ENCODE data around the gene HCK.

HCK gene

DNA sequence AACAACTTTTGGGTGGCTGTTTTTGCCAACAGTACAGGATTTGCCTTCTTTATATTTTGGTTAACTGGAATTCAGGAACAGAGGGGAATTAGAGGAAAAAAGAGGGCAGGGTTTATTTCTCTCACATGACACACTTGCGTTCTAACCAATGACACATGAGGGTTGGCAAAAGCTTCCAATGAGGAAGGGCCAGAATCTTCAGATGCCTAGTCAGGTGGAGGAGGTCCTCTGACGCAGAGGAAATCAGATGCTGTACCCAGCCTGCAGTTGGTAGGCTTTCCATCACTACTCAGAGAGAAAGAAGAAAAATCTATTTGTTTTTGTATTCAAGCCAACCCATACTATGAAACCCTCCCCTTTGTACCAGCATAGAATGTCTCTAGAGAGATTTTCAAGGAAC is 78.3 kb downstream of the HCK start:
- no peak for DNase-seq (ENCODE audit: low spot score)

DNA sequence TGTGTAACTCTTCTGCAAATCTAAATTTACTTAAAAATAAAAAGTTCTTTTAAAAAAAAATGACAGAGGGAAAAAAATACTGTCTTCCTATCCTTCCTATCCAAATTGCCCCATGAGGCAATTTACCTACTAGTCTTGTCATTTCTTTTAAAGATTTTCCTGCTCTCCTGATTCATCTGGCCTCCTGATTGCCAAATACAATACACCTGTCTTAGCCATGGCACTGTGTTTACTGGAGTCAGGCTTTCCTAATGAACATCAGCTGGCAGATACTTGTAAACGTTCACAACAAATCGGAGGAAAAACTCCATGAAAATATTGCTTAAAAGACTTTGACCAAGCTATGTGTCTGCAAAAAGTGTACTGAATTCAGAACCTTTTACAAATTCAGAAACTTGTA is 78.9 kb downstream of the HCK start:
- DNase-seq (ENCODE audit: low spot score), result no peak

DNA sequence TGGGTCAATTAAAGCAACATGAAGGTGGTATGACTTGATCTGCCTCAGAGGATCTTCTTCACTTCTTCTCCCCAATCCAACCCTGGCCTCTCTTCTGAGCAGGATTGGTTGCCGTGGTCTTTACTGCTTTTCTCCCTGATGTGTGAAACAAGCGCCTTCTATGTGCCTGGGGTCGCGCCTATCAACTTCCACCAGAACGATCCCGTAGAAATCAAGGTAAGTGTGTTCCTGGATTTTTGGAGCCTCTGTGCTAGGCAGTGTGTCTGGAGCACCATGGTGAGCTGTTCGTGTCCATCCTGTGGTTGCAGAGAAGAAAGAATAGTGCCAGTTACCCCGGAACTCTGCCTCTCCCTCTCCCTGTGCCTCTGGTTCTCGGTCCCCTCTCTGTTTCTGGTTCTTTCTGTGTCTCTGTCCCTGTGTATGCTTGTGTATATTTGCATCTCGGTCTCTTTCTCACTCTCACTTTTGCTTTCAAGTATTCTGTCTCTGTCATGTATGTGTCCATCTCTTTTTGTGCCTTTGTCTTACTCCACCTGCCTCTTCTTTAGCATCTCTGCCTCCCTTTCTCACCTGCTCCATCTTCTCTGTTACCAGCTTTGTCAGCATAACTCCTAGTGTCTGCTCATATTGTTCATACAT is 81.0 kb downstream of the HCK start:
- DNase-seq (ENCODE audit: low spot score), result no peak

DNA sequence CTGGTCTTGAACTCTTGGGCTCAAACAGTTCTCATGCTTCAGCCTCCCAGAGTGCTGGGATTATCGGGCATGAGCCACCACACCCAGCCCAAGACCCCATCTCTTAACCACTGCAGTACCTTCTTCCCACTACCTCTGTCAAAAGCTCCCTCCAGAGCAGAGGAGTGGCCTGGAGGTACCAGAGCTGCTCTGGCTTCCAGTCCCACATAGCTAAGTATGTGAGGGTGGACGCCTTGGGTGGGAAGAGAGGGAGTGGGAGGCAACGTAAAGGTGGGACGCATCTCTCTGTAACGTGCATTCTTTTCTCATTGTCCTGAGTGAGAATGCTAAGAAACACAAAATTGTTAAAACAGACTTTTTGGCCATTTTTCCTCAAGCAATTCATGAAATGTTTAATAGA is 82.0 kb downstream of the HCK start:
- no peak for DNase-seq (ENCODE audit: low spot score)

DNA sequence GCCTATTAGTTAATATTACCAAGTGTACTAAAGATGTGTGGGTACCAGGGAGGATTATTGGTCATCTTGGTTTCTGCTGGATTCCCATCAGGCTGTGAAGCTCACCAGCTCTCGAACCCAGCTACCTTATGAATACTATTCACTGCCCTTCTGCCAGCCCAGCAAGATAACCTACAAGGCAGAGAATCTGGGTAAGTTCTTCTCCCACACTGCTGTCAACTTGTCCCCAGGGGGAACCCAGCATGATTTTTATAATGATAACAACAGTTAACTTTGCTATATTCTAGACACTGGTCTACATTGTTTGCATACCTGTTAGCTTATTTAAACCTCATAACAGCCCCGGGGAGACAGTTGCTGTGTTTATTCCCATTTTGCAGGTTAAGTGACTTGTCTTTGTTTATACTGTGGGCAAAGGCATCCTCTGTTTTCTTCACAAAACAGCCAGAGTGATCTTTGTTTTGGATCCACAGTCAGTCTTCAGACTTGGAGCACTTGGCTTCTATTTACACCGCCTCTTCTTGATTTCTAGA is 84.0 kb downstream of the HCK start:
- no peak for DNase-seq (ENCODE audit: low spot score)

DNA sequence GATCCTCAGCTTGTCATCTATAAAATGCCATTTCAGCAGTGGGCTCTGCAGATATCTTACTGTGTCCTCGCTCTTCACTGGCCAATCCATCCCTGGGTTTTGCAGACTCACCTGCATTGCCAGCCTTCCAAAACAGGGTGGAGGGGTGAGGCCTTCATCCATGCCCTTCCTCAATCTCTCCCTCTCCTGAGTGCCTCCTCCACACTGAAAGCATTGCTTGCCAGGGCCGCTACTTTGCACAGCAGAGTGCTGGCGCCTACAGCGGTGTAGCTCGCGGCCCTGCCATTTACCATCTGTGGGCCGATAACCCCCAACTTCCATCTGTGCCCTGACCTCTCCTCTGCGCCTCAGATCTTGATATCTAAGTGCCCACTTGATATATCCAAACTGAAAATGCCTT is 86.9 kb downstream of the HCK start:
- DNase-seq (ENCODE audit: low spot score), result no peak

DNA sequence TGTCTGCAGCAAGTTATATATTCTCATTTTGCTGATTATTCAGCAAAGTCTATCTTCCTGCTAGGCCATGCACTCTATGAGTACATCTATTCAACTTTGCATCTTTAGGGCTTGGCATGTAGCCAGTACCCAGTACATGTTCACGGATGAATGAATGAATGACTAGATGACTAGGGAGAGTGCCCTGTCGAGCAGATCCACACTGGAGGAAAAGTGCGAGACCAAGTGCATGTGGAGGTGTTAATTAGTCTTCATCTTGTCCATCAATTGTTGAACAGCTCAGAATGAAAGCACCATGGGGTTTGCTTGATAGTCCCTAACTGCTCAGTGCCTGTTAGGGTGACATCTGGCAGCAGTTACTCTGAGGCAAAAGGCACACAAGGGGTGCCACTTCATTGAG is 87.9 kb downstream of the HCK start:
- DNase-seq (ENCODE audit: low spot score), result no peak

DNA sequence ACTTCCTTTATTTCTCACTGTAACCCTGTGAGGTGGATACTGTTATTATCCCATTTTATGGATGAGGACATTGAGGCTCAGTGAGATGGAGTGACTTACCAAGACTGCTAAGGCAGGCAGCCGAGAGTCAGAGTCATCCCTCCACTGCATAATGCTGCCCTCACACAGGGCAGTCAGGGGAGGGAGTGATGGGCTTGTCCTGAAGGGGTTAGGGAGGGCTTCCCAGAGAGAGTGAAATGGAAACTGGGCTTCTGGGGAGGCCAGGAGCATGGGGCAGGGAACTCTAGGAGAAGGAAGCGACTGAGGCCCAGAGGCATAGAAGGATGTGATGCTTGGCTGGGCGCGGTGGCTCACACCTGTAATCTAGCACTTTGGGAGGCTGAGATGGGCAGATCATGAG is 88.6 kb downstream of the HCK start:
- no peak for DNase-seq (ENCODE audit: low spot score)

DNA sequence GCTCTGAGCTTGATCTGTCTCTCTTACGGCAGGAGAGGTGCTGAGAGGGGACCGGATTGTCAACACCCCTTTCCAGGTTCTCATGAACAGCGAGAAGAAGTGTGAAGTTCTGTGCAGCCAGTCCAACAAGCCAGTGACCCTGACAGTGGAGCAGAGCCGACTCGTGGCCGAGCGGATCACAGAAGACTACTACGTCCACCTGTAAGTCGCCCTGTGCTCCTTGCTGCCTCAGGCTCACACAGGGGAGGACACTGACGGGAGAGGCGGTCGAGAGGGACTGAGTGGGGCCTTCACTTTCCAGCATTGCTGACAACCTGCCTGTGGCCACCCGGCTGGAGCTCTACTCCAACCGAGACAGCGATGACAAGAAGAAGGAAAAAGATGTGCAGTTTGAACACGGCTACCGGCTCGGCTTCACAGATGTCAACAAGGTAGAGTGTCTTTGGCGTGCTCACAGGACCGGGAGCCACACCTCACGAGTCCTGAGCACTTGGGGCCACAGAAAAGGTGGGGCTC is 89.5 kb downstream of the HCK start:
- no peak for DNase-seq (ENCODE audit: low spot score)

DNA sequence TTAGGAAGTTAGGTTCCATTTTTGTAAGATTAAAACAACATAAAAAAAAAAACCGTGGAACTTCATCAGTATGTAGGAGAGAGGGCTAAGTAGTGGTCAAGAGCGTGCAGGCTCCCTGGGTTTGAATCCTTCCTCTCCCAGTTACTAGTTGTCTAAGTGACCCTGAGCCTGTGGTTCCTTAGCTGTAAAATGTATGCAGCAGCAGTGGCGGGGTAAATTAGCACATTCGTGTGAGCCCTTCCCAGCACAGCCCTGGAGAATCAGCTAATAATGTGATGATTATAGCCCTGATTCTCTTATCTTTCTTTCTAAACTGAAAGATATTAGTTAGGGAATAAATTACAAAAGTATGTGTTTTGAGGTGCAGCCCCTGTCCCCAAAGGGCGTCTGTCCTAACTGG is 90.0 kb downstream of the HCK start:
- no peak for DNase-seq (ENCODE audit: low spot score)

DNA sequence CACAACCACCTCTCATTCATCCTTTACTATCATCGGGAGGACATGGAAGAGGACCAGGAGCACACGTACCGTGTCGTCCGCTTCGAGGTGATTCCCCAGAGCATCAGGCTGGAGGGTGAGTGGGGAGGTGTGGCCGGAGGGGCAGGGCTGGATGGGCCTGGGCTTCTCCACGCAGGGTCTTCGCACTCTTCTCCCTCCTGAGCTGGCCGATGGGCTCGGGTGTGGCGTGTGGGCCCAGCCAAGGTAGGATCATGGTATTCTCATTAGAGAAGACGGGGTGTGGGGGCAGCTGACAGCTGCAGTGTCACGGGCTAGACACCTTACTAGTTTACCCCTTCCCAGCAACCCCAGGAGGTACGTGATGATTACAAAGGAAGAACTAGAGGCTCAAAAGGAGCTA is 90.9 kb downstream of the HCK start:
- no peak for DNase-seq (ENCODE audit: low spot score)

DNA sequence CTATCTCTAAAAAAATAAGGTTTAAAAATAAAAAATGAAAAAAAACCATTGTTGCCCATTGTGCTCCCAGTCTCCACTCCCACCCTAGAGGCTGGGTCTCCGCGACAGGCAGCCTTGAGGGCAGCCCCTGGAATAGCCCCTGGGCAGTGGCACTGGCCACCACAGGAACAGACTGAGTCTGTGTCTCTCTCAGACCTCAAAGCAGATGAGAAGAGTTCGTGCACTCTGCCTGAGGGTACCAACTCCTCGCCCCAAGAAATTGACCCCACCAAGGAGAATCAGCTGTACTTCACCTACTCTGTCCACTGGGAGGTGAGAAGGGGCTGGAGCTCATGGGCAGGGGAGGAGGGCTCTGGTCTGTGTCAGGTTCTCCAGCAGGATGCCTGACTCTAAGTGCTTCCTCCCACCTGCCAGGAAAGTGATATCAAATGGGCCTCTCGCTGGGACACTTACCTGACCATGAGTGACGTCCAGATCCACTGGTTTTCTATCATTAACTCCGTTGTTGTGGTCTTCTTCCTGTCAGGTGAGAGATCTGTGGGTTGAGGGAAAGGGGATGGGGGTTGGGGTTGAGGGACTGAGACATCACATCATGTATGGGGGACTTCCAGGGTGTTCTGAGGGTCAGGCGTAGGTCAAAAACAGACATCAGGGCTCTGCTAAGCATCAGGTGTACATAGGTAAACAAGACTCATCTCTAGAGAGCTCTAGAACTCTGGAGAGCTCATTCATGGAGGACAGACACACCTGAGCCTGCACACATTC is 93.0 kb downstream of the HCK start:
- DNase-seq (ENCODE audit: low spot score), result no peak

DNA sequence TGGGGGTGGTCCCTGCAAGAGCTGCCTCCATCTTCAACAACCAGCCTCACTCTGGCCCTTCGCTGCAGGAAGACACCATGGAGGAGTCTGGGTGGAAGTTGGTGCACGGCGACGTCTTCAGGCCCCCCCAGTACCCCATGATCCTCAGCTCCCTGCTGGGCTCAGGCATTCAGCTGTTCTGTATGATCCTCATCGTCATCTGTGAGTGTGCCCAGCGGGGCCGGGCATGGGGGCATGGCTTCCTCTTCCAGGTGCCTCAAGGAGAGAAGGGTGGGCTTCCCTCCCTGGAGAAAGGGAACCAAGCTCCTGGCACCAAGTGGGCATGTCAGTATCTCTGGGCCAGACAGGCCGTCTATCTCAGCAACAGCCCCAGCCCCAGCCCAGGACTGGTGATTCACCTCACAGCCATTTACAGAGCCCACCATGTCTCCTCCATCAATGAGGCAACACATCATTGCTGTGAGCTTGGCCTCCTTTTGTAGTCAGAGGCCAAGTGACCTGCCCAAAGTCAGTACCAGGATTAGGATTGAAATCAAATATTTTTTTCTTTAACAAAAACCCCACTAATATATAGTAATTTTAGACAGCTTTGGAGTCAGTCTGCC is 97.6 kb downstream of the HCK start:
- DNase-seq (ENCODE audit: low spot score), result no peak

DNA sequence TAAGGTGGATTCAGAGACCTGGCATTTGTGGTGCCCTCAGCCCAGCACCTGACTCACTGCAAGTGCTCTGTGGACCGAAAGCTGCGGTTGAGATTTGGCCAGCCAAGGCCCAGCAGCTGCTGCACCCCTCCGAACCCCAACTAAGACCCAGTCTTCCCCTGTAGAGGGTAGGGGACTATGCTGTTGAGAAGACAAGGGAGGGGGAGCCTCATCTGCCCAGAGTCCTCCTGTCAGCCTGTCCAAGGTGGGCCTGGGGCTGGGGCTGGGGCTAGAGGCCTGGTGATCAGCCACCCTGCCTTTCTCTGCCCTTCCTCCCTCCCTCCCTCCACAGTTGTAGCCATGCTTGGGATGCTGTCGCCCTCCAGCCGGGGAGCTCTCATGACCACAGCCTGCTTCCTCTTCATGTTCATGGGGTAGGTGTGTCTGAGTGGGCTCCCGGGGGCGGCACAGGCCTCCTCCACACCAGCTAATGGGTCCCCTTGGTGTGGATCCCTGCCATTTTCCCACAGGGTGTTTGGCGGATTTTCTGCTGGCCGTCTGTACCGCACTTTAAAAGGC is 98.3 kb downstream of the HCK start:
- no peak for DNase-seq (ENCODE audit: low spot score)

All from GM03348 (cell line).